ENCODE data around the gene ISCA1.
A peak's percentile ranks its signal among the peaks of the same experiment; 100 is the strongest.
"Not testable (repeated sequence)": the region's sequence is repeated elsewhere in the genome, so short reads cannot be mapped to it uniquely, and the experiment has no call there.

ISCA1 gene

DNA sequence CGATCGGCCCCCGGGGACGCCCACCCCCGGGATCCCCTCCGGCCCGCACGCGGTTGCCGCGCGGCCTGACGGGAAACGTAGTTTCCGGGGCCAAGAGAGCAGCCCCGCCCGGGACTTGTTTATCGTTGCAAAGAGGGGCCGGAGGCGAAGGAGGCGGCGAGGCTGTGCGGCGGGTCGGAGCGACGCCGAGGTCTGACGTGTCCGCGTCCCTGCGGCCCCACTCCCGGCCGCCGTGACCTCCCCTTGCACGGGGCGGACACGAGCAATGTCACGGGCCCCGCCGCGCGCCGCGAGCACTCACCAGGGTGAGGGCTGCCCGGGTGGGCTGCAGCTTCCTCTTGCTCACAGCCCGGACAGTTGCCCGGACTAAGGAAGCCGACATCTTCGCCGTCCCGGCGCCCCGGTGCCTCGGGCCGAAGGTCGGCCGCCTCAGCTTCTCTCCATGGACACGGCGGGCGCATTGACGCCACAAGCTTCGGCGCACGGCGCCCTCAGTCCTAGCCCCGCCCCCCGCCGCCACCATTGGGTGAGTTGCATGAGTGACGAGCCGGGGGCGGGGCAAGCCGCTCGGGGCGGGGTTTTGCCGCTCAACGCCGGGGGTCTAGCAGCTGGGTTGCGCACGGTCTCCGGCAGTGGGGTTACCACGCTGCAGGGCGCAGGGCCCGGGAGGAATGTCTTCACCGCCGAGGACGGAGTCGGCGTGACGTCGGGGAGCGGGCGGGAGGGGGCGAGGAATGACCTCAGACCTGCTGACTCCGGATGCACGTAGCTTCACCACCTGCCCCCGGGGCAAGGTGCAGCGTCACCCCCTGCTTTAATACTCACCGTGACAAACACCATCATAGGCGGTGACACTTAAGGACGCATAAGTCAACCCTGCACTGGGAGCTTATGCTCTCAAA, at the start of gene ISCA1:
ISCA1 (minus strand) TSS at position 462 of the 902 bp plus-strand sequence; CDS start at position 382, 80 bp downstream.
- peak; percentile 99 for DNase-seq

DNA sequence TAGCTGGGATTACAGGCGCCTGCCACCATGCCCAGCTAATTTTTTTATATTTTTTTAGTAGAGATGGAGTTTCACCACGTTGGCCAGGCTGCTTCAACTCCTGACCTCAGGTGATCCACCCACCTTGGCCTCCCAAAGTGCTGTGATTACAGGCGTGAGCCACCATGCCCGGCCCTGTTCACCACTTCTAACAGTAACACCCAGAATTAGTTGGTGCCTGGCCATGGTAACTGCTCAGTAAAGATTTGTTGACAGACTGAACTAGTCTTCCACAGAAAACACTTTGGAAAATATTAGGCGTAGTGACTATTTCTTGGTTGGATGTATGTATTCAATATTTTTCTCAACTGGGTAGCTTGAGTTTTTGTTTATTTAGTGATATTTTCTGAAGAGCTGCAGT, 47.8 kb upstream of the ISCA1 start:
- DNase-seq: no peak

DNA sequence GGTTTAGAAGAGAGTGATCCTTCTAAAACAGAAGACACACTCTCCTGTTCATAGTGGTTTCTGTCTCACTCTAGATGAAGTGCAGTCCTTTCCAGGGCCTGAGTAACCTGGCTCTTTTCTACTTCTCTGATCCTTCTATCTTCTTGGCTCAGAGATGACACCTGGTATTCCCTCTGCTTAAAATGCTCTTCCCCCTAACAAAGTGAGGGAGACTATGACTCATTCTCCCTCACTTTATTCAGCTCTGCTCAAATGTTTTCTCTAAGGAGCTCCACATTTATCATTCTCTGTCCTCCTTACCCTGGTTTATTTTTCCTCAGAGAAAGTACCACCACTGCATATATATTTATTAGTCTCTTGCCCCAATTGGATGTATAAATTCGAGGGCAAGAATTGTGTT, 47.3 kb upstream of the ISCA1 start:
- DNase-seq: no peak

DNA sequence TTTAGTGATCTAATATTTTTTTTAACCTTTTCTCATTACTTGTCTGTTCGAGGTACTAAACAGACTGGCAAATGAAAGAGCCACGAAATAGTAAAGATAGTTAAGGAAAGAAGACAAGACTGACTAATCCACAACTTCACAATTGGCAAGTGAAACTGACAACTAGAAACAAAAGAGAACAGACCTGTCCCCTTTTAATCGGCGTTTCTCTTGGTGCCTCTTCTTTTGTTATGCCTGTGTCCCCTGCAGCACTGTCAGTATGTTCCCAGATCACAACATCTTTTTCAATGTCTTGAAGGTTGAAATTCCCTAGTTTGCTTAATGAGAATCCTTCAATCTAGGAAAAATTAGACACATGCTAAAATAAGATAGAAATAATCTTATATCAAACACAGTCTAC, 45.8 kb upstream of the ISCA1 start:
- no peak for DNase-seq

DNA sequence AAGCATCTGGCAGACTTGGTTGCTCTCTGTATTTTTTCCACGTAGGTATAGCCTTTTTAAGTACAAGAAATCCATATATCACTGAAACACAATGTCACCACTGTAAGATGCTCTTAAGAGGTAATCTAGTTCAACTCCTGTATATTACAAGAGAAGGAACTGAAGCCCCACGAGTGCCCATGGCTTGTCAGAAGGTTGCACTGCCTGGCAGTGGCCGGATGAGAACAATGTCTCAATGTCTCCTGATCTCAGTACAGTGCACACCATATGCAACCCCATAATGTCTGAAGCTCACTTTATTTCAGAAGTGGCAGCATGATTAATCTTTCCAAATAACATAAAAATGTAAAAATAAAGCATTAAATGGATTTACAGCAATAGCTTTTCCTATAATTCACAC, 44.2 kb upstream of the ISCA1 start:
- DNase-seq: no peak

DNA sequence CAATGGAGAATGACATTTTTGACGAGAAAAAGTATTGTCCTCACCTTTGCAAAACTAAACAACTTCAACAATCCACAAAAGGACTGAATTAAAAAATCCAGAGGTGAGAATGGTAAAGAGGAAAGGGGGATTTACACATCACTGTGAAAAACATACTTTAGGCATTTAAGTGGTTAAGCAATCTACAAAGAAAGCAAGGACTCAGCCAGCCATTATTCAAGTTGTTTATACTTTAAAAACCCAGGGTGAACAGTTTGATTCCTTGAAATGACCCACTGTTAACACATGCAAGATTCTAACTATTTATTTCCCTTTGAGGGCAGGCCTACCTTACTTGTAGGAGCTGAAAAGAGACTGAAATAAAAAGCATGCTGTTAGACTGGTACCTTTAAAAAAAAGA, 42.6 kb upstream of the ISCA1 start:
- DNase-seq: no peak

DNA sequence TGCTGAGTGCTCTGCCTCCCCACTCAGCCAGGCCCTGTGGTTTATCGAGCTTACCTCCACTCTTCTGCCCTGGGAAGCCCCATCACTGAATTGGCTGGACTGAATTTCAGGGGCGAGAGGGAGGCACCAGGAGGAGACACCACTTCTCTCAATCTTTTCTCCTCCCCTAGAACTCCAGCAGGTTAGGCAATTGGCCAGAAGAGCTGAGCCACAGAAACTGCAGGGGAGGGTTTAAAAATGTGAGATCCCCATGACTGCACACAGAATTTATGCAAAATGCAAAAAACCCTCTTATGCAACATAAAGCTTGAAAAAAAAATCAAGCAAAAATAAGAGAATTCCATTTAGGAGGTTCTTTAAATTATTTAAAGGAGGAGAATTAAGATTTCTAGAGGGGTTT, 42.0 kb upstream of the ISCA1 start:
- DNase-seq: no peak

DNA sequence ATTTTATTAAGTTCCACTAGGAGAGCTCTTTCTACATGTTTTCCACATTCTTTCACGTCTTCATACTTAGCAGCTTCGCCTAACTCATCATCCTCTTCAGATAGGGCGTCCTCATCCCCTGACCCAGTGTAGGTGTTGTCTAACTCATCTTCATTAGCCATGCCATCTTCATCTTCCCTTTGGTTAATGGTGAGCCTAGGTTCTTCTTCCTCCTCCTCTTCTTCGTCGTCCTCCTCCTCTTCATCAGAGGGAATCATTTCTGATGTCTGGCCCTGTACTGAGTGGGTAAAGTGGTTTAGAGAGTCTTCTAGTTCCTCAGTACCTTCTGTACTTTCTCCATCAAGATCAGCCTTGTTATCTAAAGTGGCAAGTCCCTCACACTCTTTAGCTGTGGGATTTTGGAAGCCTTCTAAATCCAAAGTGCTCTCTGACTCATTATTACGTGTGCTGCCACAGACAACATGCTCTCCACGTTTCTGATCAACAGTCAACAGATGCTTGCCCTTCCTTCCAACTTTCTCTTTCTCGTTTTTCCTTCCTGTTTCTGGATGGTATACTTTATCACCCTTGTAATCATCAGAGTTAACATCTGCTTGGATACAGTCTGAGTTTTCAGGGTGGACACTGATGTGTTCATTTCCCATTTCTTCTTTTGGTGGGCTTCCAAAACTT, 40.8 kb upstream of the ISCA1 start:
- DNase-seq: no peak

DNA sequence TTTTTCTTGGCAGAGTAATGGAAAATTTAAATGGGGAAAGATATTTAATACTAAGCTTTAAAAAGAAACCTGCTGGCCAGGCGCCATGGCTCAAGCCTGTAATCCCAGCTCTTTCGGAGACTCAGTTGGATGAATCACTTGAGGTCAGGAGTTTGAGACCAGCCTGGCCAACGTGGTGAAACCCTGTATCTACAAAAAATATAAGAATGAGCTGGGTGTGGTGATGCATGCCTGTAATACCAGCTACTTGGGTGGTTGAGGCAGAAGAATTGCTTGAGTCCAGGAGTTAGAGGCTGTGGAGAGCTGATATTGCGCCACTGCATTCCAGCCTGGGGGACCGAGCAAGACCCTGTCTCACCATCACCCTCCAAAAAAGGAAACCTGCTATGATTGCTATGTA, 39.0 kb upstream of the ISCA1 start:
- no peak for DNase-seq

DNA sequence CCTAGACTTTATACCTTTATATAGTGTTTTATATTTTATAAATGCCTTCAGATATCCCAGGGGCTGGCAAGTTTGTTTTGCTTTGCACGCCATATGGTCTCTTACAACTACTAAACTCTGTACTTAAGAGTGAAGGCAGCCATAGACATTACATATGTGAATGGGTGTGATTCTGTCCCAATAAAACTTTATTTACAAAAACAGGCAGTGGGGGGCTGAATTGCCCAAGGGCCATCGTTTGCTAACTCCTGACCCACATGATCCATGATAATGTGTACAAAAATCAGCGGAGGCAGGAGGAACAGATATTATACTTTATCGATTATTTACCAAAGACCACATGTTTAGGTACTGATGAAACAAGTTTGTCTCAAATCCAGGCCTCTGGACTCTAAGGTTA, 35.8 kb upstream of the ISCA1 start:
- DNase-seq: no peak

DNA sequence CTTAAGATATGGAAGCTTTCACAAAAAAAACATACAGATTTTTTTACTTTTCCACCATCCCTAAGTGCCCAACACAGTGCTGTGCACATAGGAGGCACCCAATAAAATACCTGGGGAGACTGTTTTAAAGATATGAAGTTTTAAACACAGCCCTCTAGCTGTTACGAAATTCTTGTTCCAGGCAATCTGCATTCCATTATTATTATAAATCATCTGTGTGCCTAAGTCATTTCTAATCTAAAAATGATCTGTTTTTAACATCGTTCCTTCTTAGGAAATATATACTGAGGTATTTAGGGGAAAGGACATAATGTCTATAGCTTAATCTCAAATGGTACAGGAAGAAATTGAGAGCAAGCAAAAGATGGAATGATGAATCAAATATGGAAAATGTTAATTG, 32.7 kb upstream of the ISCA1 start:
- no peak for DNase-seq

DNA sequence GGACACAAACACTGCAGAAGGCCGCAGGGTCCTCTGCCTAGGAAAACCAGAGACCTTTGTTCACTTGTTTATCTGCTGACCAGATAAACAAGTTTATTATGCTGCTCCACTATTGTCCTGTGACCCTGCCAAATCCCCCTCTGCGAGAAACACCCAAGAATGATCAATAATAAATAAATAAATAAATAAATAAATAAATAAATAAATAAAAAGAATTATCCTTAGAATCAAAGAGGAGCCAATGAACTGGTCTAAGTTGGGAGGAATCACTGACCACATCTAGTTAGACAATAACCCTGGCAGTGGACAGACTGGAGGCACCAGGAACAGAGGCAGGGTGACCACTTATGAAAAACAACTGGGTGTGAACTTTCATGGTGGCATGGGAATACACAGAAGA, 30.6 kb upstream of the ISCA1 start:
- DNase-seq: not testable (repeated sequence)

DNA sequence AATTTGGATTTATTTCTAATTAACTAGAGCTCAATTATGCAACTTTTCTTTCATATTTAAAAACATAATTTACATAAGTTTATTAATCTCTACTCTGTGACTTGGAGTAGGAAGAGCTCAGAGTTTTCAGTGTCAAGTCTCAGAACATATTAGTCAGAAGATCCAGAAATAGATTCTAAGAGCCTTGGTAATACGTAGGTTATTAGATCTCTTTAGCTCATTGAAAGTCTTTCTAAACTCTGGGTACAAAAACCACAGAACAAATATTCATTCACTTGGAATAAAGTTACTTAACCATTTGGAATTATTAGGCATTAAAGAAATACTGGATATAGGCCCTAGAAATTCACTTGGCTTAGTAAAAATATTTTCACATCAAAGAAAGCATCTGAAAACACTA, 26.3 kb upstream of the ISCA1 start:
- no peak for DNase-seq

DNA sequence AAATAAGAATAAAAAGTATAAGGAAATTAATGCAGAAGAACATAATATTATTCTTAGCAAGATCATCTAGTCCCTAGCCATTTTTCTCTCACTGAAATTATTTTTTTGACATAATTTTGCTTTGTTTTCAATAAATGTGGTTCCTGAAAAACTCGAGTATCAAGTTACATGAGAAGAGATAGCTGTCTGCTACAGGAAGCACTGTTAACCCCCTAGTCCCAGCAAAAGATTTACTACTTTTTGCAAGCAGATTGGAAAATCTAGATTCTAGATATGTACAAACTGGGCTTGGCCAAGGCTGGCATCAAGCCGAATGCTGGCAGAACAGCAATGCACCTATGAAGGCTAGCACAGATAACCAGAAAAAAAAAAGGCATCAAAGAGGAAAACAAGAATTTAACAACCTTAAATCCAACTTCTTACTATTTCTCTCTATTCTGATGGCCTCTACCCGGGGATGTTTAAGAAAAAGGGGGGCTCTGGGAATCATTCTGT, 21.9 kb upstream of the ISCA1 start:
- no peak for DNase-seq

DNA sequence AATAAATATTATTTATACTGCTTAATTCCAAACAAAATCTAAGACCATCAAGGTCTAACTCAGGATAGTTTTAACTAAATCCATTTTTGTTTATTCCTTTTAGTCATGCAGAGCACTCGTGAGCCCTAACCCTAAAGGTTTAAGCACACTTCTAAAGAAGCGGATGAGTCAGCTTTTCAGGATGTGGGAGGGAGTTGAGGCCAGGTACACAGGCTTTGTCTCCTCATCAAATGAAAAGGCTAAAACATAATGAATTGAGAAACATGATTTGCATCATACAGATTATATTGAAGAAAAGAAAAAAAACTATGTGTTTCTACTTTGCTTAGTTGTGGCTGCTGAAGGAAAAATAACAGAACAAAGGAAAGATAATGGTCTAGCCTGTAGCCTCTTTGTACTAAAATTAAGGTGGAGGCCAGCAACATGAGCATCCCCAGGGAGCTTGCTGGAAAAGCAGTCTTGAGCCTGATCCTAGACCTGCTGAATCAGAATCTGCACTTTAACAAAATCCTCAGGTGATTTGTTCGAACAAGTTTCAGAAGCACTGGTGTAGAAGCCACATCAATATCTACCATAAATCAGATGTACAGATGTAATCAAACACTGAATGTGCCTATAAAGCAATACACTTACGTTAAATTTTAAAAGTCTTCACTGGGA, 21.1 kb upstream of the ISCA1 start:
- DNase-seq: peak; percentile 57

DNA sequence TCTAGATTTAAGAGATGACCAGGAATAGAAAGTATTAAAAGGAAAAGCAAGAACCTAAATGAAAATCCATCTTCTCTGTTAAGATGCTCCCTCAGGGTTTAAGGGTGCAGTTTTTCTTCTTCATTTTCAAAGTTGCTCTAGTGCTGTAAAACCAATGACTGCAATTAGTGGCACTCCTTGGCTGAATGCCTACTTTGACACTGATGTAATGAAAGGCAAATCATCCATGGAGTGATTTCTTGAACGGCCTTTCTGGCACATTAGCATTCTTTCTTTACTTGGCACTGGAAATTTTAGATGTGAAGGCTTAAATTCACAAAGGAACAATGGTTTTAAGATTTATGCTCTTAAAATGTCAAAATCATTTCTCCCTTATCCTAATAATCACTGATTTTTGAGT, 19.3 kb upstream of the ISCA1 start:
- no peak for DNase-seq

DNA sequence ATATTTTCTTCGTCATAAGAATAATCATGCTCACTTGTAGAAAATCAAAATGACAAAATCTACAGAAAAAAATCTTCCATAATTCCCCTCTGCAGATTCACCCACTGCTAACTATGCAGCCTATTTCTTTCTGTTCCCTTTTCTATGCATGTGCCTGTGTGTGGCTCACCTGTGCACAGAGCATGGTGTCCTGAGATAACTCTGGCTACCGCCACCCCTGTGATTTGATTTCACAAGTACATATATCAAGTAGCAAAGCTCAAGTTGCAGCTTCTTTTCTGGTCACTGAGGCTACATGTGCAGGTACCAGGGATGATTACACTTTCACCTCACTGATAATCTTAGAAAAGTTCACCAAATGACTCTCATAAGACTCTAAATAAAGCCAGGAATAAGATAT, 18.4 kb upstream of the ISCA1 start:
- DNase-seq: no peak

DNA sequence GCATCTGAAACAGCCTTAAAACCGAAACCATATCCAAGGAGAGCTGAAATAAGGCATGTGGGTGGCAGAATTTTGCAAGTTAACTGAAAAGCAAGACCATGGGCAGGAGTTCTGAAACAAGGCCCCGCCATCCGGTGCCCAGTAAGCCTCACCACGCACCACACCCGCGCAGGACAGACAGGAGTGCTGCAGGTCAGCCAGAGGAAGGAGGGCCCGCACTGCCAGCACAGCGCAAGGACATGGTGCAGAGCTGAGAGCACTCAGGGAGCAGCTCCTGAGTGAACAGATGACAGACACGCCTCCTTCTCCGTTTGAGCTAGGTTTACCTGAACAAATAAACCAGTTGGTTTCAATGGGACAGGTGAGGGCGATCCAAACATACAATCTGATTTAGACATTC, 16.5 kb upstream of the ISCA1 start:
- DNase-seq: no peak

DNA sequence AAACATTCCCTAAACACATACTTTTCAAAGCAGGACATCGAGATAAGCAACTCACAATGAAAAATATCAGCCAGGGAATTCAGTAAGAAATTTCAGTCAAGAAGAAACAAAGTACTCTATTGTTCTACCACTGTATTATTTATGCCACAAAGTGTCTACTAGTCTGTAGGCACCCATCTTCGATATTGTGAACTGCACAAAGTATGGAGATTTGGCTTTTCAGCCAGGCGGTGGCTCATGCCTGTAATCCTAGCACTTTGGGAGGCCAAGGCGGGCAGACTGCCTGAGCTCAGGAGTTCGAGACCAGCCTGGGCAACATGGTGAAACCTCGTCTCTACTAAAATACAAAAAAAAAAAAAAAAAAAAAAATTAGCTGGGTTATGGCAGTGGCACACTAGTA, 8.0 kb upstream of the ISCA1 start:
- DNase-seq: not testable (repeated sequence)

DNA sequence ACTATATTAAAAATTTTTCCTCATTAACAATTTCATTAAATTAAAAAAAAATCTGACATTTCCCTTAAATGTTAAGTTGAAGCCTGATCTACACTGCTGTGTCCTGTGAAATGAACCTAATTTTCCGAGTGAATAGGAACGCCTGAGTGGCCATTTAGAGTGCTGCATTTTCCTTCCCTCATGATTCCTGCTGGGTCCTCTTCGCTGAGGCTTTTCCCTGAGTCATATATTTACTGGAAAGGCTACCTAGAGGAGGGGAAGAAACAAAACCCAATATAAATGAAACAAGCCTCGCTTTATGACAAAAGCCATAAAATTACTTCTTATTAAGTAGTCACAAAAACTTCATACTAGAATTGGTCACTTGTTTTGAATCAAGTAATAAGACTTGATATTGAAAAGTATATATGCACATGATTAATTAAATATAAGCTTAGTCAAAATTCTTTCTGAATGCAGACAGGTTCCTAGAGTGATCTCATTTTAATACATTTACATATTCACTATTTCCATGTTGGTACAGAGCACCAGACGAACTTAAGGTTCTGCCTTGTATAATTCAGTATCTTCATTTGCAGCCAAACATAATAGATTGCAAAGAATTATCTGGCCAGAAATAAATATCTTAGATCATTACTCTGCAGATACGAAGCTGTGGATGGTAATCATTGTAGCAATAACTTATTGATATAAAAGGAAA, 6.3 kb upstream of the ISCA1 start:
- no peak for DNase-seq

DNA sequence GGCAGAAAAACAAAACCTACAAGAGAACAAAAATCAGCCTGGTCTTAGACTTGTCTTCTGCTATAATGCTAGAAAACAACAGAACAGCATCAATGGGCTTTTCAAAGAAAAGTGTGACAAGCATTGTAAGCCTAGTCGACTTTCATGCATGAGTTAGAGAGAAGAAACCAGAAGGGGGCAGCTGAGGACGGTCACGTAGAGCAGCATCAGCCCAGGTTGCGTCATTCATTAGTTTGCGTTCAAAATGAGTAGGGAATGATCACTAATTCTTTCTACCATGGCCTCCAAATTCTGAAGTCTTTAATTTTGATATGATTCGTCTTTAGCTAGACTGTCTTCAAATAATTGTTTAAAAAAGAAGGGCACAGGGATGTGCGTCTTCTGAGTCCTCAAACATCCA, 4.7 kb upstream of the ISCA1 start:
- peak; percentile 37 for DNase-seq

DNA sequence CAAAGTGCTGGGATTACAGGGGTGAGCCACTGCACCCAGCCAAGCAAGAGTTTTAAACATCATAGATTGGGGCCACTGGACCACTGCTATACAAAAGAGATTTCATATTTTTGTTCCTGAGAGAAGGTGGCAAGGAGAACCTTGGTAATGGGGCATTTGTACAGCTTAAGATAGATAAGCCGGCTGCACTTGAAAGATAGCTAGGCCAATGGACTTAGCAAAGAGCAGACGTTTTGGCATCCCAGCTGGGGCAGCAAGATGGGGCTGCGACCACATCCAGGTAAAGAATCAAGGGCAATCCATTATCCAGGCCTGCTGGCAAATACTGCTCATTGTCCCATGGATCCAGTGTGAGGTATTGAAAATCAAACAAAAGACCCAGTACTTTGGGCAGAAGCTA, 3.9 kb upstream of the ISCA1 start:
- DNase-seq: no peak

DNA sequence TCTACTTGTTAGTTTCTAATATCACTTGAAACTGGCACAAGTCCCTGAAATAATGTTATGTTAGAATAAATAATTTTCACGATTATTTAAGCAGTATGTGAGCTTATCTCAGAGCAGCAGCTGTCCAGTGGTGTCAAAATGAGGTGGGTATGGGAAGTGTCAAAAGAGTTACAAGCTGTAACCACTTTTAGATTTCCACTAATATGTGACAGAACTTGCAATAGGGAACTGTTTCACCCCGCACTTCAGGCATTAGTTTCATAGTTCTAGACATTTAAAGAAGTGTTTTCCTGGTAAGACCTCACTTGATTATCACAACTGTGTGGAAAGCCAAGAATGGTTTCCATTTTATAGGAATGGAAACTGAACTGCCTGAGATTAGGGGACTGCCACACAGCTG, 2.9 kb upstream of the ISCA1 start:
- DNase-seq: no peak
